Cardiac muscle cell (in vitro differentiated cells and primary cell): ENCODE data around the gene ANKRD44. TPM values are rescaled to one million over a fixed set of nuclear protein-coding genes. Genes with fewer than 3 reads are reported as not detected.

ENCODE experiments used
- DNase-seq, 2 donors: peaks; one replicate each; pipeline versions ENCODE4 v3.0.0 to v3.0.0-alpha.2; 2010 to 2017; ENCODE audit warnings: low read depth in 1 of 2, low spot score in 1 of 2
- H3K27ac ChIP-seq: fragments of 200-600 bp; sonication (generic); 2 replicates; pipeline ENCODE4 v1.5.1; 2016
- H3K27me3 ChIP-seq: fragments of 200-600 bp; sonication (generic); 2 replicates; pipeline ENCODE4 v1.6.0; 2016; ENCODE audit warnings: control low read depth
- H3K36me3 ChIP-seq: fragments of 200-600 bp; sonication (generic); 2 replicates; pipeline ENCODE4 v1.5.1; 2016; ENCODE audit warnings: control low read depth
- H3K4me1 ChIP-seq: fragments of 200-600 bp; sonication (generic); 2 replicates; pipeline ENCODE4 v1.8.1; 2017; ENCODE audit warnings: low read depth, mild to moderate bottlenecking, mixed run types
- H3K4me3 ChIP-seq: fragments of 200-600 bp; sonication (generic); 2 replicates; pipeline ENCODE4 v1.5.1; 2016; ENCODE audit warnings: mild to moderate bottlenecking
- H3K9me3 ChIP-seq: fragments of 200-600 bp; sonication (generic); 2 replicates; pipeline ENCODE4 v1.5.1; 2017; ENCODE audit warnings: low read depth, mild to moderate bottlenecking, control low read depth
- polyA plus RNA-seq: library from polyadenylated mRNA; unstranded; fragments of >200 nt; fragmentation: Nextera tagmentation; extraction: Ambion mirVana; gene quantifications from 2 replicates; pipeline ENCODE4 v1.2.1, GENCODE V29; 2016
- total RNA-seq: library from RNA; depleted of rRNA; stranded (reverse); fragments of >200 nt; gene quantifications from 2 replicates; pipeline ENCODE4 v1.2.3, GENCODE V29; 2016
- TF ChIP-seq, protein P1 (sequence below): IDR thresholded peaks from 2 replicates; pipeline ENCODE4 v1.5.1; 2012; ENCODE audit warnings: low read depth, mild to moderate bottlenecking, low read length

The ANKRD44 gene
- total and polyA plus RNA-seq, 2 experiments from 2014 or later = 4.0 to 5.0 TPM

DNA sequence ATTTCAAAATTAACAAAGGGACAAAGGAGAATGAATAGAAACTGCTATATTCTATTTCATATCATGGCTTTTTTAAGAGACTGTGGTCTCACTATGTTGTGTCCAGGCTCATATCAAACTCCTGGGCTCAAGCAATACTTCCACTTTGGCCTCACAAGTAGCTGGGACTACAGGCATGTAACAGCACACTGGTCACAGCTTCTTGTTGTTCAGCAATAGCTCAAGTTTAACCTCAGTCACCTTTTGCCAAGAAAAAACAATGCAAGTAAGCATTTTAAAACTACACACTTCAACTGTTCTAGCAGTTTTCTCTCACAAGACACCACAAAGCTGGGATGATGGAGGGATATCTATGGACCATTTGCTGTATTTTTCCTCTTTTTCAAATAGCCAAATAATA lies 77.1 kb downstream of the ANKRD44 start:
- no peak for DNase-seq
- Histone ChIP-seq H3K27ac (no peak overlapping the region), H3K4me1 (no peaks in the 10 kb centered on the region), H3K9me3 (no peaks in the 10 kb centered on the region), H3K36me3 (no peaks in the 10 kb centered on the region), H3K4me3 (no peak overlapping the region), H3K27me3 (no peaks in the 10 kb centered on the region)
- TF ChIP-seq, protein P1, sequence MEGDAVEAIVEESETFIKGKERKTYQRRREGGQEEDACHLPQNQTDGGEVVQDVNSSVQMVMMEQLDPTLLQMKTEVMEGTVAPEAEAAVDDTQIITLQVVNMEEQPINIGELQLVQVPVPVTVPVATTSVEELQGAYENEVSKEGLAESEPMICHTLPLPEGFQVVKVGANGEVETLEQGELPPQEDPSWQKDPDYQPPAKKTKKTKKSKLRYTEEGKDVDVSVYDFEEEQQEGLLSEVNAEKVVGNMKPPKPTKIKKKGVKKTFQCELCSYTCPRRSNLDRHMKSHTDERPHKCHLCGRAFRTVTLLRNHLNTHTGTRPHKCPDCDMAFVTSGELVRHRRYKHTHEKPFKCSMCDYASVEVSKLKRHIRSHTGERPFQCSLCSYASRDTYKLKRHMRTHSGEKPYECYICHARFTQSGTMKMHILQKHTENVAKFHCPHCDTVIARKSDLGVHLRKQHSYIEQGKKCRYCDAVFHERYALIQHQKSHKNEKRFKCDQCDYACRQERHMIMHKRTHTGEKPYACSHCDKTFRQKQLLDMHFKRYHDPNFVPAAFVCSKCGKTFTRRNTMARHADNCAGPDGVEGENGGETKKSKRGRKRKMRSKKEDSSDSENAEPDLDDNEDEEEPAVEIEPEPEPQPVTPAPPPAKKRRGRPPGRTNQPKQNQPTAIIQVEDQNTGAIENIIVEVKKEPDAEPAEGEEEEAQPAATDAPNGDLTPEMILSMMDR = no peak

GRCh38 chr2:197232010-197232409 lies 78.6 kb downstream of the ANKRD44 start:
- no peaks in the 10 kb centered on the region for H3K27me3 ChIP-seq
- no peaks in the 10 kb centered on the region for H3K36me3 ChIP-seq
- TF ChIP-seq, protein P1 = no peak
- no peak for DNase-seq
- H3K27ac ChIP-seq = no peak overlapping the region
- H3K9me3 ChIP-seq = no peaks in the 10 kb centered on the region
- H3K4me3 ChIP-seq = no peak overlapping the region
- H3K4me1 ChIP-seq = no peaks in the 10 kb centered on the region

DNA sequence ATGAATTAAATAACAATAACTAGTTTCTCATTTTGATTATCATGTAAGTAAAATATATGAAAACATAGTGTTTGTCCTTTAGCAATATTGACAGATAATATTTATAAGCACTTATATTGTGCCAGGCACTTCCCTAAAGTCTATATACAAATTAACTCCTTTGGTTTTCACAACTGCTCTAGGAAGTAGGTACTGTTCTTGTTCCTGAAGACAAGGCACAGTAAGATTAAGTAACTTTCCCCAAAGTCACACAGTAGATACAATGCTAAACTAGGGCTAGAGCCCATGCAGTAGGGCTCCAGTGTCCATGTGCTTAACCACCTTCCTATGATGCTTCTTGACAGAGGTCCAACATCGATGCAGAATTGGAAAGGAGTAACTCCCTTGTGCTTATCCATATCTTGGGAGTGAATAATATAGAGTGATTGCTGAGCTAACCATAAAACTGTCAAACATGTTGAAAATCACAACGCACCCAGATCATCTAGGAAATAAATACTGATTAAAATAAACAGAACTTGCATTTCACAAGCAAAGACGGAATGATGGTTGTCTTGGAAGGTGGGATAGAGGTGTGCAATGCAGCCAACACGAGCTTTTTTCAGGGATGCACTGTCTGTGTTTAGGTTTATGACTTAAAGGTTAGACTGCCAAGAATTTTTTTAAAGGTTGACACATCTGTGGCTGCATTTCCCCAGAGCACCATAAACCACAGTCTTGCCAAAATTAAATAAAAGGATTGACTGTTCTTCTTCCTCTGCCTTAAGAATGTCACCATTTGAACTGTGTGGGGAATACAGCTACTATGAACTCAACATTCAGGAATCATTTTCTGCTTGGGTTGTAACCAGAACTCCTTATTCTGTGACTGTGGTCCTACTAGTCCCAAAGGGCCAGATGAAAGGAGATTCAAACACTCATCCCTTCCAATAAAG lies 80.8 kb downstream of the ANKRD44 start:
- TF ChIP-seq, protein P1 = no peak
- Histone ChIP-seq H3K9me3 (no peaks in the 10 kb centered on the region), H3K4me3 (no peak overlapping the region), H3K4me1 (no peaks in the 10 kb centered on the region), H3K36me3 (no peaks in the 10 kb centered on the region), H3K27ac (no peak overlapping the region), H3K27me3 (no peaks in the 10 kb centered on the region)
- peak in 1 of 2 donors; percentile 24 for DNase-seq

DNA sequence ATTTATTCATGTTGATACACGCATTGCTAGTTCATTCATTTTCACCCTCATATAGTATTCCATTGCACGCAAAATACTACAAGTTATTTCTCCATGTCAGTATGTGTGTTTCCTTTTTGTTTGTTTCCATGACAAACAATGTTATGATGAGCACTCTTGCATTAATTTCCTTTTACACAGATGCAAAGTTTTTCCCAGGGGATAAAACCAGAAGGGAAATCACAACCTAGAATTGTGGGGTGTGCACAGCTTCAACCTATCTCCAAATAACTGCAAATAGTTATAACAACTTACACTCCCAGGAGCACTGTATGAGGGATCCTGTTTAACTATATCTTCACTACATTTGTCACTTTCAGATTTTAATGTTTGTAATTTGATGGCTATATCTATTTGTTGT lies 87.1 kb downstream of the ANKRD44 start:
- TF ChIP-seq, protein P1 = no peak
- Histone ChIP-seq H3K9me3 (no peaks in the 10 kb centered on the region), H3K4me1 (no peaks in the 10 kb centered on the region), H3K4me3 (no peak overlapping the region), H3K27ac (no peak overlapping the region), H3K36me3 (no peaks in the 10 kb centered on the region), H3K27me3 (no peaks in the 10 kb centered on the region)
- DNase-seq = no peak

GRCh38 chr2:197219636-197220035 lies 90.9 kb downstream of the ANKRD44 start:
- TF ChIP-seq, protein P1 = no peak
- Histone ChIP-seq H3K9me3 (no peaks in the 10 kb centered on the region), H3K4me3 (no peak overlapping the region), H3K36me3 (no peaks in the 10 kb centered on the region), H3K4me1 (no peaks in the 10 kb centered on the region), H3K27ac (no peak overlapping the region), H3K27me3 (no peaks in the 10 kb centered on the region)
- peak in 1 of 2 donors; percentile 48 for DNase-seq
